OCI-LY3 (cell line): Measurements from ENCODE around the gene GRIN2A.

ENCODE experiments used
- H2AFZ ChIP-seq: fragments of 200-600, 300-600 bp; shearing (Covaris generic); 2 replicates; pipeline ENCODE4 v1.6.0; 2014; ENCODE audit warnings: antibody characterized with exemption, low read depth, low read length
- H3K27ac ChIP-seq: fragments of 200-600, 300-600 bp; sonication (generic); 2 replicates; pipeline ENCODE4 v1.5.1; 2014; ENCODE audit warnings: mild to moderate bottlenecking, low read length, moderate library complexity, mixed read lengths
- H3K27me3 ChIP-seq: fragments of 200-600, 300-600 bp; sonication (generic); 2 replicates; pipeline ENCODE4 v1.6.1; 2014; ENCODE audit warnings: low read depth, low read length, mixed read lengths
- H3K36me3 ChIP-seq: fragments of 200-600, 300-600 bp; sonication (generic); replicated peaks from 2 replicates; pipeline ENCODE3; 2014; ENCODE audit warnings: low read depth, low read length, mixed read lengths
- H3K4me1 ChIP-seq: fragments of 300-600, 200-600 bp; sonication (generic); 2 replicates; pipeline ENCODE4 v1.6.1; 2014; ENCODE audit warnings: low read length, mixed read lengths
- H3K4me2 ChIP-seq: fragments of 200-600, 300-600 bp; sonication (generic); 2 replicates; pipeline ENCODE4 v1.6.1; 2014; ENCODE audit warnings: low read length, mixed read lengths
- H3K4me3 ChIP-seq: fragments of 300-600, 200-600 bp; sonication (generic); 2 replicates; pipeline ENCODE4 v1.5.1; 2014; ENCODE audit warnings: antibody characterized with exemption, mild to moderate bottlenecking, low read length, moderate library complexity
- H3K79me2 ChIP-seq: fragments of 300-600, 200-600 bp; shearing (Covaris generic); 2 replicates; pipeline ENCODE4 v1.6.1; 2014; ENCODE audit warnings: mild to moderate bottlenecking, low read length, mixed read lengths
- H3K9ac ChIP-seq: fragments of 300-600, 200-600 bp; shearing (Covaris generic); 2 replicates; pipeline ENCODE4 v1.6.0; 2014; ENCODE audit warnings: mild to moderate bottlenecking, low read length, moderate library complexity
- H3K9me3 ChIP-seq: fragments of 200-600, 300-600 bp; shearing (Covaris generic); 2 replicates; pipeline ENCODE4 v1.6.1; 2014; ENCODE audit warnings: low read length, mixed read lengths; ENCODE audit not compliant: insufficient read depth
- H4K20me1 ChIP-seq: fragments of 200-600, 300-600 bp; sonication (generic); 2 replicates; pipeline ENCODE4 v1.6.1; 2016; ENCODE audit warnings: low read length, mixed read lengths; ENCODE audit not compliant: insufficient read depth
- EZH2phosphoT487 ChIP-seq: fragments of 200-600 bp; shearing (Covaris generic); IDR thresholded peaks from 2 replicates; pipeline ENCODE4 v1.6.1; 2018; ENCODE audit warnings: antibody characterized with exemption, mixed run types, low read depth
- TF ChIP-seq, protein P1 (sequence below): fragments of 200-600, 300-600 bp; sonication (generic); IDR thresholded peaks from 2 replicates; pipeline ENCODE4 v1.5.1; 2014; ENCODE audit warnings: antibody characterized with exemption, low read length, low read depth

GRIN2A gene

DNA sequence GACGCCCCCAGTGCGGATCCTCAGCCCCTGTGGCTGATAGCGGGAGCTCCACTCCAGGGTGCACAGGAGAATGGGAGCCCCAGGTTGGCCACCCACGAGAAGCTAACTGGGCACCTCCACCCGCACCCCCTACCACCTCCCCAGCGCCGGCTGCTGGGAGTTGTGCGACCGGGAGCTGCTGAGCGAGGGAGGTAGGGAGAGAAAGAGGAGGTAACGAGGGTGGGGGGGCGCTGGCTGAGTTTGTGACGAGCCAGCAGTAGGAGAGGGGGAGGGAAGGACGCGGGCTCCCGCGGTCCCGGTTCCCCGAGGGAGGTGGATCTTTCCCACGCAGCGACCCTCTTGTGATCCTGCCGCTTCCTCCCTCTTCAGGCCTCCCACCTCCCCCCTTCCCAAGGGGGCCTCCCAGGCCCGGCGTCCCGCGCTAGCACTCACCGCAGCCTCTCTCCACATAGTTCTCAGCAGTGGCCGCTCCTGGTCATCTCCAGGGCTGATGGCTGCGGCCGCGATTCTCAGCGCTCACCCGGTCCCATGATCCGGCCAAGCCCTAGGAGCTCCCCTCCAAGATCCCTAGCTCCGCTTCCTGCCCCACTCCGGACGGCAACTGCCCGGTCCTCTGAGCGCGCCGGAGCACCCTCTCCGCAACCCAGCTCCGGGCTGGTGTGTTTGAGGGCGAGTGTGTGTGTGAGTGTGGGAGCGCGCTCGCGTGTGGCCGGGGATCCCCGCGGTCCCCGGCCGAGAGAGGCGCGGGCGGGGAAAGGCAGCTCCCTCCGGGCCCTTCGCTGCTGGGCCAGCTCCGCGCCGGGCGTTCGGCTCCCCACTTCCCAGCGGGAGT is at the start of gene GRIN2A:
Gene GRIN2A (minus strand): TSS at position 207 of the 832 bp plus-strand sequence. CDS start 2,017 bp downstream, outside the sequence.
- Histone ChIP-seq H3K79me2 (no peaks in the 10 kb centered on the region), H3K4me2 (peak within 1 kb of the TSS; percentile 76), H4K20me1 (no peaks in the 10 kb centered on the region), H3K9me3 (no peaks in the 10 kb centered on the region), H3K27ac (no peak within 1 kb of the TSS), H2AFZ (peak within 1 kb of the TSS; percentile 53; the same call in 1 of the 2 replicates), H3K9ac (no peak within 1 kb of the TSS), H3K4me3 (peak within 1 kb of the TSS; percentile 72), H3K27me3 (peaks cover 3% of the 10 kb centered on the region; the same call in 1 of the 2 replicates), H3K36me3 (no peaks in the 10 kb centered on the region), H3K4me1 (no peaks in the 10 kb centered on the region; the same call in 1 of the 2 replicates)
- no peak for TF ChIP-seq EZH2phosphoT487
- TF ChIP-seq, protein P1, sequence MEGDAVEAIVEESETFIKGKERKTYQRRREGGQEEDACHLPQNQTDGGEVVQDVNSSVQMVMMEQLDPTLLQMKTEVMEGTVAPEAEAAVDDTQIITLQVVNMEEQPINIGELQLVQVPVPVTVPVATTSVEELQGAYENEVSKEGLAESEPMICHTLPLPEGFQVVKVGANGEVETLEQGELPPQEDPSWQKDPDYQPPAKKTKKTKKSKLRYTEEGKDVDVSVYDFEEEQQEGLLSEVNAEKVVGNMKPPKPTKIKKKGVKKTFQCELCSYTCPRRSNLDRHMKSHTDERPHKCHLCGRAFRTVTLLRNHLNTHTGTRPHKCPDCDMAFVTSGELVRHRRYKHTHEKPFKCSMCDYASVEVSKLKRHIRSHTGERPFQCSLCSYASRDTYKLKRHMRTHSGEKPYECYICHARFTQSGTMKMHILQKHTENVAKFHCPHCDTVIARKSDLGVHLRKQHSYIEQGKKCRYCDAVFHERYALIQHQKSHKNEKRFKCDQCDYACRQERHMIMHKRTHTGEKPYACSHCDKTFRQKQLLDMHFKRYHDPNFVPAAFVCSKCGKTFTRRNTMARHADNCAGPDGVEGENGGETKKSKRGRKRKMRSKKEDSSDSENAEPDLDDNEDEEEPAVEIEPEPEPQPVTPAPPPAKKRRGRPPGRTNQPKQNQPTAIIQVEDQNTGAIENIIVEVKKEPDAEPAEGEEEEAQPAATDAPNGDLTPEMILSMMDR = no peak

DNA sequence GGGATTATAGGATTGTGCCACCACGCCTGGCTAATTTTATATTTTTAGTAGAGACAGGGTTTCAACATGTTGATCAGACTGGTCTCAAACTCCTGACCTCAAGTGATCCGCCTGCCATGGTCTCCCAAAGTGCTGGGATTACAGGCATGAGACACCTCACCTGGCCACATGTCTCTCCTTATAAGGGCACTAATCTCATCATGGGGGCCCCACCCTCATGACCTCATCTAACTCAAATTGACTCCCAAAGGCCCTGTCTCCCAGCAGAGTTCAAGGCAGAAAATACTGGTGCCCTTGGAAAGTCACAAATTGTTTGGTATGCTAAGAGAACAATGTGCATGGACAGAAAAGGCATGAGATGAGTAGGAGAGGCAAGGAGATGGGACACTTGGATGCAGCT is 49.3 kb upstream of the GRIN2A start:
- H3K9me3 ChIP-seq = no peaks in the 10 kb centered on the region
- no peak for TF ChIP-seq EZH2phosphoT487
- TF ChIP-seq, protein P1 = no peak
- H3K27ac ChIP-seq = no peak overlapping the region
- H2AFZ ChIP-seq = no peak overlapping the region
- H3K79me2 ChIP-seq = no peaks in the 10 kb centered on the region
- H4K20me1 ChIP-seq = no peaks in the 10 kb centered on the region
- peaks cover 23% of the 10 kb centered on the region; the same call in 1 of the 2 replicates for H3K27me3 ChIP-seq
- no peak overlapping the region for H3K4me3 ChIP-seq
- no peak overlapping the region for H3K9ac ChIP-seq
- no peak overlapping the region for H3K4me2 ChIP-seq
- peaks cover 4% of the 10 kb centered on the region; the same call in 1 of the 2 replicates for H3K4me1 ChIP-seq
- H3K36me3 ChIP-seq = no peaks in the 10 kb centered on the region

DNA sequence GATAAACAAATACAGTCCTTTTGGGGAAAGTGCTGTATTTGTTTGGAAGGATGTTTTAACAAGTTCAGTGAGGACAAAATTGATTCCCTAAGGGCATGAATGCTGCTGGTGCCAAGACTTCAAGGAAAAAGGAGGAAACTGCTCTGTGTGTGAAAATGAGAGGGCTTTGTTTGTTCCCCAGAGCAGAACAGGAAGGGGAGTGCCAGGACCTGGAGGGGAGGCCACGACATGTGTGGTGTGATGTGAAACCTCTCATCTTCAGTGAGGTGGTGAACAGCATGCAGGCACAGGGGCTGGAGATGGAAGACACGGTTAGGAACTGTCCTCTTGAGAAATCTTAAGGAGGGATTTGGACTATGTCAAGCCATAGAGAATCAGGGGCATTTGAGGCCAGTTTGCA is 46.6 kb upstream of the GRIN2A start:
- Histone ChIP-seq H3K36me3 (no peaks in the 10 kb centered on the region), H3K79me2 (no peaks in the 10 kb centered on the region), H3K27ac (no peak overlapping the region), H3K9me3 (no peaks in the 10 kb centered on the region), H3K4me2 (no peak overlapping the region), H3K4me3 (no peak overlapping the region), H3K27me3 (peaks cover 15% of the 10 kb centered on the region), H3K4me1 (peaks cover 4% of the 10 kb centered on the region; the same call in 1 of the 2 replicates), H4K20me1 (no peaks in the 10 kb centered on the region), H2AFZ (no peak overlapping the region), H3K9ac (no peak overlapping the region)
- TF ChIP-seq EZH2phosphoT487 = no peak
- TF ChIP-seq, protein P1 = no peak

DNA sequence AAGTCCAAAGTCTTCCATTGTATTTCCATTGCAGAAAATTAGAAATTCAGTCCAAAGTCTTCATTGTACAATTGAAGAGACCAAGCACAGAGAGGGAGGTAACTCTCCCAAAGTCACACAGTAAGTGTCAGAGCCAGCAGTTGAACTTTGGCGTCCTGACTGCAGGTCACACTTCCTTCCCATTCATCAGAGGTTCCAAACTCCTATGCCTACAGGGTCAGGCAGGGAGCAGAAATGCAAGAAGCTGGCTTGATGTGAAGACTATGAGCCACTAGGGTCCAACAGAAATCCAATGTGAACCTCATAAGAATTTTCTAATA is 44.7 kb upstream of the GRIN2A start:
- Histone ChIP-seq H2AFZ (no peak overlapping the region), H3K36me3 (no peaks in the 10 kb centered on the region), H3K4me1 (peaks cover 4% of the 10 kb centered on the region; the same call in 1 of the 2 replicates), H3K27ac (no peak overlapping the region), H3K4me2 (no peak overlapping the region), H3K9ac (no peak overlapping the region), H3K79me2 (no peaks in the 10 kb centered on the region), H3K9me3 (no peaks in the 10 kb centered on the region), H3K4me3 (no peak overlapping the region), H3K27me3 (peaks cover 6% of the 10 kb centered on the region), H4K20me1 (no peaks in the 10 kb centered on the region)
- TF ChIP-seq, protein P1 = no peak
- TF ChIP-seq EZH2phosphoT487 = no peak
